ENCODE results near the gene RCN2. TPM values are rescaled to one million over a fixed set of nuclear protein-coding genes. Genes with fewer than 3 reads are reported as not detected.
A peak's percentile ranks its signal among the peaks of the same experiment; 100 is the strongest.

The RCN2 gene
- total RNA-seq, 4 donors from 2014 or later: 27.6 to 44.1 (median 41.8) TPM

DNA sequence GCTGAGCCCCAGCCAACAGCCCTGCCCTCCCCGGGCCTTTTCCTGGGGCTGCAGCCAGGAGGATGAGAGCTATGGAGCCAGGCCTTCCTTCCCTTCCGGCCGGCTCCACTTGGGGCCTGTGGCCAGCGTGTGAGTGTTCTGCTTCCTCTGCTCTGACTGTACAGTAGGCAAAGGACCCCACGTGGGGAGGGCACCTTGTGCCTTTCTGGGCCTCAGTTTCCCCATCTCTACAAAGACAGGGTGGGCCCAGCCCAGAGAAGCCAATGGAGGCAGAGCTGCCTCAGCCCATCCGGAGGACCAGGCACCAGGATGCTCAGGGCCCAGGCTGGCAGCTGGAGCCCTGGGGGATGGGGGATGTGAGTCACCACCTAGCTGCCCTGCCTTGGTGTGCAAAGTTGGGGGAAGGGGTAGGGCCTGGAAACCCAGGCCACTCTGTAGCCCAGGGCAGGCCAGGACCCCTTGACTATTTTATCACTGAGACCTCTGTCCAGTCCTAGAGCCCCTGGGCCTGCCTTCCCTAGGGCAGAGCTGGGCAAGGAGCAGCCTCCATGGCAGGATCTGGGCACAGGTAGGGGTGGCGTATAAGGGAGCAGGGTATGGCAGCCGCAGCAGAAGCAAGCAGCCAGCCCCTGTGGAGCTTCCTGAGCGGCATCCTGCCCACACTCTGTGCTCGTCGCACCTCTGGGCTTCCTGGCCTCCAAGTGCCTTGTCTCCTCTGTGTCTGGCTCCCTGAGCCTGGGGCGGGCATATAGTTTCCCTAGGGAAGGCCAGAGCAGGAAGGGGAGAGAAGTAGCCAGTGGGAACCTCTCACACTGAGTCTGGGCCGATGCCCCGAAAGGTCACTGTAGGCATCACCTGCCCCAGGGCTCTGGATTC lies 65.2 kb downstream of the RCN2 start:
- peaks cover 0 to 54% (median 30%) of the 10 kb centered on the region in 3 donors for H3K4me1 ChIP-seq
- 71% methylated on average over 4 to 5 of the region's 14 CpGs for WGBS, 2 donors
- DNase-seq: no peak
- no peaks in the 10 kb centered on the region for H3K27me3 ChIP-seq
- peak overlapping the region in 3 of 4 donors; percentile 26 to 60 (median 40) for H3K4me3 ChIP-seq
- no peaks in the 10 kb centered on the region for H3K36me3 ChIP-seq
- peak overlapping the region in 3 of 4 donors; percentile 32 to 77 (median 63) for H3K27ac ChIP-seq
- intact Hi-C loops (cut with DNase I): no loop called here
- TF ChIP-seq, protein P1, sequence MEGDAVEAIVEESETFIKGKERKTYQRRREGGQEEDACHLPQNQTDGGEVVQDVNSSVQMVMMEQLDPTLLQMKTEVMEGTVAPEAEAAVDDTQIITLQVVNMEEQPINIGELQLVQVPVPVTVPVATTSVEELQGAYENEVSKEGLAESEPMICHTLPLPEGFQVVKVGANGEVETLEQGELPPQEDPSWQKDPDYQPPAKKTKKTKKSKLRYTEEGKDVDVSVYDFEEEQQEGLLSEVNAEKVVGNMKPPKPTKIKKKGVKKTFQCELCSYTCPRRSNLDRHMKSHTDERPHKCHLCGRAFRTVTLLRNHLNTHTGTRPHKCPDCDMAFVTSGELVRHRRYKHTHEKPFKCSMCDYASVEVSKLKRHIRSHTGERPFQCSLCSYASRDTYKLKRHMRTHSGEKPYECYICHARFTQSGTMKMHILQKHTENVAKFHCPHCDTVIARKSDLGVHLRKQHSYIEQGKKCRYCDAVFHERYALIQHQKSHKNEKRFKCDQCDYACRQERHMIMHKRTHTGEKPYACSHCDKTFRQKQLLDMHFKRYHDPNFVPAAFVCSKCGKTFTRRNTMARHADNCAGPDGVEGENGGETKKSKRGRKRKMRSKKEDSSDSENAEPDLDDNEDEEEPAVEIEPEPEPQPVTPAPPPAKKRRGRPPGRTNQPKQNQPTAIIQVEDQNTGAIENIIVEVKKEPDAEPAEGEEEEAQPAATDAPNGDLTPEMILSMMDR (IDR thresholded peaks at IDR 0.05): no peak
- TF ChIP-seq POLR2A (IDR thresholded peaks at IDR 0.05): no peak
- no peaks in the 10 kb centered on the region for H3K9me3 ChIP-seq

DNA sequence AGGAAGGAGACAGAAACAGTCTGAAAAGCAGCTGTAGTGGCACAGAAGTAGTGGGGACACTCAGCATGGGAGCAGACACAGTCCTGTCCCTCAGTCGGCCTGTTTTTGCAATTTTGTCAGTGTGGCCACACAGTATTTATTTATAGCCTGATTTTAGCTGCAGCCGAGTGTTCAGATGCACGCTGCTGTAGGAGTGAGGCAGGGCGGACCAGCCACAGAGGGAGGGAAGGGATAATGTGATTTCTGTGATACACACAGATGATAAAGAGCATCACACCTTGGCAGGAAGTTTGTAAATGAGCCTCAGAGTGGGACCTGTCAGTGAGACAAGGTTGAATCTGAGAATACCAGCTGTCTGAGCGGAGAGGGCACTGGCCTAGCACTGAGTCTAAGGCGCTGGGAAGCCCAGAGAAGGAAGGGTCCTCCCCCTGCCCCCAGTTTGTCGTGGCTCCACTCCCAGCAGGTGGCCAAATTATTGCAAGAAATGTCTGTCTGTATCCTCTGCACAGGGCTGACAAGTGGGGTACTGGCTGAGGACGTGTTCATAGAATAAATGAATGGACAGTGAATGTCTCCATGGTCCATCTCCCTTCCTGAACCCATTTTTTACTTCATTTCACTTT lies 67.2 kb downstream of the RCN2 start:
- TF ChIP-seq POLR2A (IDR thresholded peaks at IDR 0.05): no peak
- TF ChIP-seq, protein P1 (IDR thresholded peaks at IDR 0.05): no peak
- DNase-seq: no peak
- Histone ChIP-seq H3K4me1 (peaks cover 0 to 63% (median 29%) of the 10 kb centered on the region in 3 donors), H3K9me3 (no peaks in the 10 kb centered on the region), H3K27me3 (no peaks in the 10 kb centered on the region), H3K27ac (no peak overlapping the region), H3K4me3 (no peak overlapping the region), H3K36me3 (no peaks in the 10 kb centered on the region)
- 74 to 84% methylated on average over 8 of the region's 8 CpGs for WGBS, 2 donors
- intact Hi-C loops (cut with DNase I): no loop called here

DNA sequence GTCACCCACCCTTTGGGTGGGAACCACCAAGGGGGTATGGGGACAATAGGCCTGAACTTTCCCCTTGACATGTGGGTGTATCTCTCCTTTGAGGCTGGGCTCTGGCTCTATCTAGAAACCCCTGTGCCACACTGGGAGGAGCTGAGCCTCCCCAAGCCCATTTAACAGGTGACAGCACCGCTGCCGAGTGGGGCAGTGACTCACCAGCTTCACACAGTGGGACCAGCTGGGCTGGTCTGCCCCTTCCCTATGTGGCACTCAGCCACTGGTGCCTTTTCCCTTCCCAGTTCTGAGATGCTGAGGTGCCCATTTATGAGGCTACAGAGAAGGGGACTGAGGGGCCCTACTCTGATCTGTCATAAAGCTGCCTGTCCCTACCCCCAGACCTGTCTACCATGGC lies 68.4 kb downstream of the RCN2 start:
- TF ChIP-seq POLR2A (IDR thresholded peaks at IDR 0.05): no peak
- TF ChIP-seq, protein P1 (IDR thresholded peaks at IDR 0.05): no peak

DNA sequence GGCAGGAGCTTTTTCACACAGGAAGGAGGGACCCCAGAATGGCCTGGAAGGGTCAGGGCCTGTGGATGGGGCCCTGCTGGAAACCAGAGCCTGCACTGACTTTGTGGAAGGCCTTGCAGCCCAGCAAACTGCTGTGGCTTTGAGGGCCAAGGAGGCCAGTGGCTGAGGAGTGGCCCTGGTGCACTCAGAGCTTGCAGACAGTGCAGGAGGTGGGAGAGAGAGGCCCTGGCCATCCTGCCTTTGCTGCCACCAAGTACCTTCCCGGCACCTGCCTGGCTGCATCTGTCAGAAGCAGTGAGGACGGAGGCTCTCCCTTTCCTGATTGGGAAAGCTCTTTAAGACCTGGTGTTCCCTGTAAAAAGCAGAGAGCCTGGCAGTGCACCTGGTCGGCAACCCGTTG lies 69.8 kb downstream of the RCN2 start:
- 62 to 75% methylated on average over 3 to 4 of the region's 4 CpGs for WGBS, 2 donors
- Histone ChIP-seq H3K27ac (no peak overlapping the region), H3K4me1 (peaks cover 0 to 42% (median 9%) of the 10 kb centered on the region in 3 donors), H3K4me3 (no peak overlapping the region), H3K27me3 (no peaks in the 10 kb centered on the region), H3K9me3 (no peaks in the 10 kb centered on the region), H3K36me3 (no peaks in the 10 kb centered on the region)
- DNase-seq: no peak
- intact Hi-C loops (cut with DNase I): no loop called here
- TF ChIP-seq, protein P1 (IDR thresholded peaks at IDR 0.05): no peak
- TF ChIP-seq POLR2A (IDR thresholded peaks at IDR 0.05): no peak

More for the DNA sequence above, 68.4 kb downstream of the RCN2 start:
- no peak overlapping the region for H3K27ac ChIP-seq
- H3K9me3 ChIP-seq: no peaks in the 10 kb centered on the region
- intact Hi-C loops (cut with DNase I): no loop called here
- no peaks in the 10 kb centered on the region for H3K36me3 ChIP-seq
- no peaks in the 10 kb centered on the region for H3K27me3 ChIP-seq
- H3K4me3 ChIP-seq: no peak overlapping the region
- DNase-seq: no peak
- WGBS, 2 donors: 40 to 62% methylated on average over 1 to 2 of the region's 2 CpGs
- peaks cover 0 to 55% (median 17%) of the 10 kb centered on the region in 3 donors for H3K4me1 ChIP-seq

DNA sequence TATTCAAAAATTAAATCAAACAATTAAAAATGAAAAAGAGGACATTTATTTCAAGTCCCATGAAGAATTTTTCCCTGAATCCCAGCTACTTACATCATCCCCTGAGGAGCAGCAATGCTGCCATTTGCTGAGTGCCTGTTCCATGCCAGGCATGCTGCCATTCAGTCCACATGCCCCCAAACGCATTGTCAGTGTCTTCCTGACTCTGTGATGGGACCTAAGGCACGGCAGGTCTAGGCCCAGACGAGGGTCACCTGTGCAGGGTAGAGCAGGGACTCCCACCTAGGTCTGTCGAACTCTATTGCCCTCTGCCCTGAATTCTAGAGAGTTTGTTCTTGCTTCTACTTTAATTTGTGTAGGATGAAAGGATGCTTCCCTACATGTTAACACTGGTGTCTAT lies 70.4 kb downstream of the RCN2 start:
- no peak for DNase-seq
- TF ChIP-seq POLR2A (IDR thresholded peaks at IDR 0.05): no peak
- TF ChIP-seq, protein P1 (IDR thresholded peaks at IDR 0.05): no peak
- intact Hi-C loops (cut with DNase I): no loop called here
- Histone ChIP-seq H3K27me3 (no peaks in the 10 kb centered on the region), H3K4me1 (peaks cover 0 to 36% (median 5%) of the 10 kb centered on the region in 3 donors), H3K9me3 (no peaks in the 10 kb centered on the region), H3K27ac (no peak overlapping the region), H3K36me3 (no peaks in the 10 kb centered on the region), H3K4me3 (no peak overlapping the region)
- 69 to 74% methylated on average over 4 of the region's 4 CpGs for WGBS, 2 donors

Data from esophagus squamous epithelium (tissue), 5 donors.